K562 (cell line): ENCODE measurements around the gene CKS2. TPM values are rescaled to one million over a fixed set of nuclear protein-coding genes. Genes with fewer than 3 reads are reported as not detected.

Experiments used
- ATAC-seq: fragments of 200-7000 bp; cut with Tn5 transposase; 3 replicates; pipeline ENCODE4 v1.9.1; 2020; ENCODE audit warnings: moderate library complexity
- BruUV-seq: library from RNA; stranded (reverse); fragments of 400-500 nt; replicated peaks from 2 replicates; lab custom pipeline; 2021; lab: Mats Ljungman, UMichigan
- CTCF ChIA-PET: fragments of 300-600 bp; formaldehyde crosslinking; extraction: SDS; loops from one replicate; lab custom pipeline; 2021; ENCODE audit warnings: low intra/inter-chr PET ratio; lab: Yijun Ruan, JAX
- POLR2A ChIA-PET: fragments of 300-600, 350-650 bp; sonication (Branson Sonifier 250); formaldehyde crosslinking; extraction: SDS; loops from one replicate; lab custom pipeline; 2021; ENCODE audit warnings: antibody characterized with exemption, inconsistent platforms; lab: Yijun Ruan, JAX
- DNase-seq, 4 experiments: peaks; one replicate each; pipeline versions ENCODE4 v3.0.0 to v3.0.0-alpha.2; 2011 to 2018; ENCODE audit warnings: low spot score in 3 of 4, mixed read lengths in 3 of 4; ENCODE audit errors: extremely low read depth in 1 of 4
- FAIRE-seq: peaks from 2 replicates; lab custom pipeline; 2011; peaks lifted over from hg19 to GRCh38; lab: Jason Lieb, UNC
- H2AFZ ChIP-seq: 2 replicates; pipeline ENCODE4 v1.6.0; 2011; ENCODE audit warnings: low read depth, low read length, control low read depth, inconsistent platforms
- H3K27ac ChIP-seq: fragments of 200-600 bp; 3 replicates; pipeline ENCODE4 v1.8.0; 2011; ENCODE audit warnings: low read depth, mild to moderate bottlenecking, control low read depth, inconsistent platforms, low read length, moderate library complexity, mixed read lengths; ENCODE audit errors: extremely low read depth
- H3K27me3 ChIP-seq, 2 experiments: fragments of 300-600 bp in 1 of 2; 2 replicates in 1 of 2; 3 replicates in 1 of 2; pipeline versions ENCODE4 v1.6.0 to v1.8.0; 2011; ENCODE audit warnings: inconsistent platforms in 2 of 2, low read length in 2 of 2, mild to moderate bottlenecking in 1 of 2, mixed read lengths in 1 of 2, moderate library complexity in 1 of 2; ENCODE audit not compliant: control insufficient read depth in 2 of 2, insufficient read depth in 2 of 2
- H3K36me3 ChIP-seq: fragments of 300-600 bp; 3 replicates; pipeline ENCODE4 v1.8.0; 2011; ENCODE audit warnings: mild to moderate bottlenecking, low read length, inconsistent platforms; ENCODE audit not compliant: control insufficient read depth, insufficient read depth
- H3K4me1 ChIP-seq, 2 experiments: fragments of 200-600 bp in 1 of 2; replicated peaks in 1 of 2; 2 replicates in 1 of 2; 3 replicates in 1 of 2; pipeline versions ENCODE4 v1.5.1 to v1.8.0; 2011; ENCODE audit warnings: inconsistent platforms in 2 of 2, low read length in 2 of 2, mild to moderate bottlenecking in 1 of 2, mixed read lengths in 1 of 2, moderate library complexity in 1 of 2; ENCODE audit not compliant: control insufficient read depth in 2 of 2, insufficient read depth in 2 of 2
- H3K4me2 ChIP-seq: 2 replicates; pipeline ENCODE4 v1.6.1; 2011; ENCODE audit warnings: low read length, control low read depth, inconsistent platforms, mixed read lengths; ENCODE audit not compliant: insufficient read depth
- H3K4me3 ChIP-seq: fragments of 200-600 bp; sonication (generic), shearing (Covaris generic); 2 replicates; pipeline ENCODE4 v1.5.1; 2016; ENCODE audit warnings: control low read depth, inconsistent platforms
- H3K79me2 ChIP-seq: fragments of 200-600 bp; 3 replicates; pipeline ENCODE4 v1.8.0; 2011; ENCODE audit warnings: low read length, inconsistent platforms; ENCODE audit not compliant: control insufficient read depth, insufficient read depth
- H3K9ac ChIP-seq, 2 experiments: 2 replicates each; pipeline versions ENCODE4 v1.6.0 to v1.6.1; 2011; ENCODE audit warnings: low read depth in 2 of 2, low read length in 2 of 2, control low read depth in 1 of 2, inconsistent platforms in 1 of 2, mild to moderate bottlenecking in 1 of 2, mixed read lengths in 1 of 2; ENCODE audit not compliant: insufficient read depth in 1 of 2
- H3K9me1 ChIP-seq: one replicate; pipeline ENCODE4 v1.6.0; 2011; ENCODE audit warnings: inconsistent platforms, mild to moderate bottlenecking, low read length, moderate library complexity; ENCODE audit not compliant: control insufficient read depth, insufficient read depth
- H3K9me3 ChIP-seq: replicated peaks from 2 replicates; pipeline ENCODE4 v1.5.1; 2011; ENCODE audit warnings: low read depth, low read length, inconsistent platforms; ENCODE audit not compliant: control insufficient read depth, insufficient read depth
- H4K20me1 ChIP-seq: replicated peaks from 2 replicates; pipeline ENCODE4 v1.6.1; 2011; ENCODE audit warnings: low read length, inconsistent platforms, mixed read lengths; ENCODE audit not compliant: control insufficient read depth, insufficient read depth
- CBX8 ChIP-seq: fragments of 200-600 bp; sonication (generic); IDR thresholded peaks from 2 replicates; pipeline ENCODE4 v1.6.1; 2012; ENCODE audit warnings: borderline replicate concordance, mixed run types, low read depth, mild to moderate bottlenecking, moderate library complexity, mixed read lengths, low read length, control low read depth, inconsistent platforms; ENCODE audit not compliant: poor library complexity, severe bottlenecking; ENCODE audit errors: extremely low read depth
- CXXC5 ChIP-seq: fragments of 250-450 bp; sonication (Bioruptor Pico); IDR thresholded peaks from 2 replicates; pipeline ENCODE4 v1.8.0; 2022; ENCODE audit warnings: inconsistent platforms, mild to moderate bottlenecking, moderate library complexity
- EZH2 ChIP-seq: IDR thresholded peaks from 2 replicates; pipeline ENCODE4 v1.6.1; 2012; ENCODE audit warnings: low read depth, mild to moderate bottlenecking, inconsistent platforms, low read length, borderline replicate concordance
- ILK ChIP-seq: fragments of 450-650 bp; IDR thresholded peaks from 2 replicates; pipeline ENCODE4 v1.6.1; 2016; ENCODE audit warnings: missing genetic modification characterization, low read depth, mild to moderate bottlenecking, missing compliant biosample characterization, moderate library complexity, borderline replicate concordance
- JUND ChIP-seq, 2 experiments: IDR thresholded peaks; 2 replicates in 1 of 2; 3 replicates in 1 of 2; pipeline ENCODE4 v1.6.1; 2011; ENCODE audit warnings: borderline replicate concordance in 2 of 2, low read depth in 2 of 2, low read length in 2 of 2, improper control_type of control experiment in 1 of 2, missing biosample characterization in 1 of 2, missing genetic modification characterization in 1 of 2, missing genetic modification reagents in 1 of 2
- MYC ChIP-seq, 2 experiments: fragments of 250-450 bp in 1 of 2; sonication (Bioruptor Pico) in 1 of 2; IDR thresholded peaks; 2 replicates each; pipeline versions ENCODE4 v1.5.1 to v1.6.1; 2012 to 2021; ENCODE audit warnings: low read depth in 2 of 2, borderline replicate concordance in 1 of 2, improper control_type of control experiment in 1 of 2, low read length in 1 of 2, mild to moderate bottlenecking in 1 of 2, moderate library complexity in 1 of 2
- PHB2 ChIP-seq: fragments of 450-650 bp; IDR thresholded peaks from 2 replicates; pipeline ENCODE4 v1.6.1; 2017; ENCODE audit warnings: low read depth
- PHF20 ChIP-seq: fragments of 450-650 bp; IDR thresholded peaks from 2 replicates; pipeline ENCODE4 v1.6.1; 2018; ENCODE audit not compliant: partially characterized antibody
- PTTG1 ChIP-seq: fragments of 450-650 bp; IDR thresholded peaks from 2 replicates; pipeline ENCODE4 v1.6.1; 2016; ENCODE audit warnings: low read depth, mild to moderate bottlenecking, missing genetic modification characterization, missing compliant biosample characterization
- RREB1 ChIP-seq: fragments of 250-450 bp; sonication (Bioruptor Pico); IDR thresholded peaks from 2 replicates; pipeline ENCODE4 v1.4.0; 2020
- SNRNP70 ChIP-seq: fragments of 200-400 bp; formaldehyde crosslinking; optimal IDR thresholded peaks from 2 replicates; pipeline ENCODE3; 2017; ENCODE audit warnings: low read depth, low read length
- THRAP3 ChIP-seq: fragments of 450-650 bp; IDR thresholded peaks from 2 replicates; pipeline ENCODE4 v1.6.1; 2016; ENCODE audit warnings: mild to moderate bottlenecking, inconsistent platforms, borderline replicate concordance
- ZNF395 ChIP-seq: fragments of 200-800 bp; sonication (Bioruptor generic); IDR thresholded peaks from 2 replicates; pipeline ENCODE4 v1.6.1; 2017; ENCODE audit warnings: missing genetic modification characterization, missing compliant biosample characterization
- WGBS: fragments of 100-300 bp; shearing (Covaris generic); methylation state at CpG from one replicate; pipeline ENCODE4 v1.1.6; 2016; ENCODE audit warnings: low coverage, mixed read lengths; ENCODE audit not compliant: insufficient coverage; ENCODE audit errors: missing lambda C conversion rate; 5-methylcytosine and 5-hydroxymethylcytosine counted together
- in situ Hi-C: fragments of 300-500 bp; cut with MboI; formaldehyde crosslinking; loops from 4 replicates; pipeline ENCODE4 v1.15.0; 2018; ENCODE audit warnings: inconsistent platforms, mixed read lengths
- intact Hi-C: fragments of 100-400 bp; cut with micrococcal nuclease; formaldehyde crosslinking; loops from 2 replicates; pipeline ENCODE4 v1.14.2; 2022
- polyA plus RNA-seq, 8 experiments: library from polyadenylated mRNA; depleted of rRNA in 4 of 8; stranded (reverse) in 5 of 8; unstranded in 3 of 8; fragments of >200 nt; fragmentation: Nextera tagmentation in 2 of 8; fragmentation: Illumina TruSeq in 1 of 8; extraction: Ambion mirVana in 2 of 8; extraction: Trizol in 1 of 8; gene quantifications; 2 replicates each; pipeline versions ENCODE4 v1.2.1 to v1.2.3, GENCODE V29; 2011 to 2014; ENCODE audit warnings: inconsistent platforms in 1 of 8, missing spikeins in 1 of 8
- total RNA-seq, 7 experiments: library from RNA; depleted of rRNA in 6 of 7; stranded (reverse); fragments of >200 nt in 6 of 7; fragmentation: Illumina TruSeq in 2 of 7; extraction: Trizol in 2 of 7; gene quantifications; 2 replicates each; pipeline versions ENCODE4 v1.2.1 to v1.2.3, GENCODE V29; 2011 to 2021; ENCODE audit warnings: low replicate concordance in 1 of 7

The CKS2 gene
- total and polyA plus RNA-seq, 9 of the 15 experiments (the other 6 are each of a cell fraction or from before 2014, with no cell fraction given): 123 to 941 (median 321) TPM

GRCh38 chr9:89362647-89363310, 51.8 kb downstream of the CKS2 start:
- H3K9me1 ChIP-seq: no peaks in the 10 kb centered on the region
- no peaks in the 10 kb centered on the region for H4K20me1 ChIP-seq
- intact Hi-C loops (no loop called here), in situ Hi-C loops (no loop called here)
- H3K27ac ChIP-seq: no peak overlapping the region
- no peak overlapping the region for H3K4me3 ChIP-seq
- ChIA-PET CTCF (no interaction called here), POLR2A (no interaction called here)
- H3K36me3 ChIP-seq: peaks cover 37% of the 10 kb centered on the region; the same call in 2 of the 3 replicates
- H3K9me3 ChIP-seq: no peaks in the 10 kb centered on the region
- WGBS: 75% methylated on average over 5 of the region's 10 CpGs
- no peak overlapping the region for H3K9ac ChIP-seq
- no peaks in the 10 kb centered on the region; a peak in 1 of 5 replicates for H3K4me1 ChIP-seq
- H3K79me2 ChIP-seq: no peaks in the 10 kb centered on the region
- ATAC-seq (no peak), DNase-seq (no peak), FAIRE-seq (no peak)
- no TSS peak for BruUV-seq
- no peak overlapping the region for H2AFZ ChIP-seq
- no peak overlapping the region for H3K4me2 ChIP-seq
- H3K27me3 ChIP-seq: no peaks in the 10 kb centered on the region; a peak in 1 of 5 replicates
- no peak for TF ChIP-seq SNRNP70
- TF ChIP-seq EZH2: no peak
- TF ChIP-seq JUND (IDR thresholded peaks at IDR 0.05; ENCODE audit: borderline replicate concordance, low read depth, low read length): no peak
- TF ChIP-seq JUND (tag; IDR thresholded peaks at IDR 0.05; ENCODE audit: borderline replicate concordance, low read depth, low read length): no peak
- TF ChIP-seq CBX8: no peak
- no peak for TF ChIP-seq ILK (tag)
- no peak for TF ChIP-seq PHB2
- no peak for TF ChIP-seq CXXC5 (CRISPR knock-in tag)
- no peak for TF ChIP-seq PTTG1 (tag)
- TF ChIP-seq THRAP3: no peak
- no peak for TF ChIP-seq ZNF395
- no peak for TF ChIP-seq PHF20
- no peak for TF ChIP-seq RREB1 (CRISPR knock-in tag)
- no peak for TF ChIP-seq MYC (IDR thresholded peaks at IDR 0.05; ENCODE audit: low read depth, low read length)
- TF ChIP-seq MYC (CRISPR knock-in tag; IDR thresholded peaks at IDR 0.05; ENCODE audit: borderline replicate concordance, low read depth): no peak
